HG02981 (cell line): ENCODE data around the gene RDM1.
"Not testable (repeated sequence)": the region's sequence is repeated elsewhere in the genome, so short reads cannot be mapped to it uniquely, and the experiment has no call there.

Experiments
- ATAC-seq: cut with Tn5 transposase; IDR thresholded peaks from one replicate; pipeline ENCODE4 v1.9.1; 2021; ENCODE audit warnings: mild to moderate bottlenecking, moderate library complexity; ENCODE audit not compliant: unreplicated experiment

The RDM1 gene

GRCh38 chr17:35930211-35931065 lies at the start of gene RDM1:
Gene RDM1, minus strand, starts transcription at chr17:35930773. Its CDS starts 46 bp downstream, at chr17:35930727.
- ATAC-seq, result peak; percentile 69

- no peak for ATAC-seq
These were observed 47.8 kb upstream of the RDM1 start for GRCh38 chr17:35978346-35978745.

GRCh38 chr17:35977509-35977908 lies 46.9 kb upstream of the RDM1 start:
- no peak for ATAC-seq

GRCh38 chr17:35973333-35974260 lies 43.0 kb upstream of the RDM1 start:
- ATAC-seq, result no peak

- no peak for ATAC-seq
These were observed 42.4 kb upstream of the RDM1 start for GRCh38 chr17:35972945-35973332.

GRCh38 chr17:35972535-35972934 lies 42.0 kb upstream of the RDM1 start:
- no peak for ATAC-seq

- ATAC-seq, result no peak
These were observed 41.5 kb upstream of the RDM1 start for GRCh38 chr17:35972066-35972465.

- no peak for ATAC-seq
These were observed 39.2 kb upstream of the RDM1 start for GRCh38 chr17:35969558-35970380.

GRCh38 chr17:35968520-35969054 lies 38.0 kb upstream of the RDM1 start:
- ATAC-seq, result no peak

- ATAC-seq, result no peak
These were observed 34.7 kb upstream of the RDM1 start for GRCh38 chr17:35965272-35965671.

GRCh38 chr17:35963663-35964062 lies 33.1 kb upstream of the RDM1 start:
- no peak for ATAC-seq

- no peak for ATAC-seq
These were observed 23.1 kb upstream of the RDM1 start for GRCh38 chr17:35953720-35954119.

GRCh38 chr17:35949401-35949800 lies 18.8 kb upstream of the RDM1 start:
- no peak for ATAC-seq

GRCh38 chr17:35948092-35948491 lies 17.5 kb upstream of the RDM1 start:
- ATAC-seq, result no peak

GRCh38 chr17:35947156-35947585 lies 16.6 kb upstream of the RDM1 start:
- no peak for ATAC-seq

- ATAC-seq, result no peak
These were observed 13.6 kb upstream of the RDM1 start for GRCh38 chr17:35944151-35944550.

GRCh38 chr17:35943537-35943936 lies 13.0 kb upstream of the RDM1 start, which contains the start of gene LYZL6:
Gene LYZL6, minus strand, starts transcription at chr17:35943713. Its CDS starts 4,357 bp downstream, at chr17:35939356.
- ATAC-seq, result no peak

- no peak for ATAC-seq
These were observed 12.1 kb upstream of the RDM1 start for GRCh38 chr17:35942588-35943186.

GRCh38 chr17:35938492-35938891 lies 7.9 kb upstream of the RDM1 start:
- ATAC-seq, result not testable (repeated sequence)

GRCh38 chr17:35936063-35936462 lies 5.5 kb upstream of the RDM1 start:
- ATAC-seq, result no peak
